IMR-90 (cell line): ENCODE data around the gene PDE6H. TPM values are rescaled to one million over a fixed set of nuclear protein-coding genes. Genes with fewer than 3 reads are reported as not detected.

Experiments
- ATAC-seq: fragments of 200-7000 bp; cut with Tn5 transposase; 2 replicates; pipeline ENCODE4 v1.9.1; 2020; ENCODE audit warnings: low read depth, mild to moderate bottlenecking, moderate library complexity
- BruUV-seq: library from RNA; stranded (reverse); fragments of 400-500 nt; replicated peaks from 2 replicates; lab custom pipeline; 2021; lab: Mats Ljungman, UMichigan
- CTCF ChIA-PET: fragments of 300-600 bp; formaldehyde crosslinking; extraction: SDS; loops from one replicate; lab custom pipeline; 2021; ENCODE audit warnings: antibody characterized with exemption; lab: Yijun Ruan, JAX
- POLR2A ChIA-PET: fragments of 300-600 bp; sonication (Branson Sonifier 250); formaldehyde crosslinking; loops from one replicate; lab custom pipeline; 2022; ENCODE audit warnings: antibody characterized with exemption; ENCODE audit not compliant: unreplicated experiment; lab: Charles Lee
- DNase-seq: peaks from one replicate; pipeline ENCODE4 v3.0.0; 2013
- H2AFZ ChIP-seq: replicated peaks from 2 replicates; pipeline ENCODE3; 2013; ENCODE audit warnings: low read length, mild to moderate bottlenecking; ENCODE audit not compliant: poor library complexity
- H2AK5ac ChIP-seq: 2 replicates; pipeline ENCODE4 v1.6.1; 2013; ENCODE audit warnings: low read depth, low read length, inconsistent platforms
- H2AK9ac ChIP-seq: replicated peaks from 2 replicates; pipeline ENCODE3; 2013; ENCODE audit warnings: mild to moderate bottlenecking, low read depth, low read length, moderate library complexity; ENCODE audit not compliant: poor library complexity
- H2BK120ac ChIP-seq: 2 replicates; pipeline ENCODE4 v1.6.1; 2013; ENCODE audit warnings: low read depth, low read length, inconsistent platforms
- H2BK15ac ChIP-seq: 3 replicates; pipeline ENCODE4 v1.6.1; 2013; ENCODE audit warnings: low read depth, low read length, inconsistent platforms
- H2BK20ac ChIP-seq: 2 replicates; pipeline ENCODE4 v1.6.1; 2013; ENCODE audit warnings: low read depth, mild to moderate bottlenecking, inconsistent platforms, low read length, moderate library complexity
- H2BK5ac ChIP-seq: 2 replicates; pipeline ENCODE4 v1.6.1; 2013; ENCODE audit warnings: mild to moderate bottlenecking, low read depth, low read length, inconsistent platforms; ENCODE audit not compliant: poor library complexity, severe bottlenecking
- H3K14ac ChIP-seq: replicated peaks from 2 replicates; pipeline ENCODE4 v1.6.1; 2013; ENCODE audit warnings: low read depth, low read length, inconsistent platforms
- H3K18ac ChIP-seq: 2 replicates; pipeline ENCODE4 v1.6.1; 2013; ENCODE audit warnings: low read depth, low read length, control low read depth
- H3K23ac ChIP-seq: 2 replicates; pipeline ENCODE4 v1.6.1; 2013; ENCODE audit warnings: low read depth, low read length, inconsistent platforms
- H3K27ac ChIP-seq: 2 replicates; pipeline ENCODE4 v1.5.1; 2013; ENCODE audit warnings: mild to moderate bottlenecking, control low read depth, low read length; ENCODE audit not compliant: insufficient read depth
- H3K27me3 ChIP-seq: 2 replicates; pipeline ENCODE4 v1.6.1; 2013; ENCODE audit warnings: low read length; ENCODE audit not compliant: control insufficient read depth, insufficient read depth
- H3K36me3 ChIP-seq: 2 replicates; pipeline ENCODE4 v1.6.1; 2013; ENCODE audit warnings: low read length, mixed read lengths; ENCODE audit not compliant: control insufficient read depth, insufficient read depth
- H3K4ac ChIP-seq: 2 replicates; pipeline ENCODE4 v1.6.1; 2013; ENCODE audit warnings: low read depth, low read length, inconsistent platforms
- H3K4me1 ChIP-seq: 2 replicates; pipeline ENCODE4 v1.6.1; 2013; ENCODE audit warnings: low read length, mixed read lengths; ENCODE audit not compliant: control insufficient read depth, insufficient read depth
- H3K4me2 ChIP-seq: 2 replicates; pipeline ENCODE4 v1.6.1; 2013; ENCODE audit warnings: low read depth, mild to moderate bottlenecking, control low read depth, low read length, moderate library complexity
- H3K4me3 ChIP-seq: 2 replicates; pipeline ENCODE4 v1.5.1; 2013; ENCODE audit warnings: low read depth, mild to moderate bottlenecking, control low read depth, low read length, moderate library complexity; ENCODE audit not compliant: insufficient read depth
- H3K56ac ChIP-seq: 2 replicates; pipeline ENCODE4 v1.6.1; 2013; ENCODE audit warnings: low read length, inconsistent platforms; ENCODE audit not compliant: insufficient read depth; ENCODE audit errors: extremely low read depth
- H3K79me1 ChIP-seq, 2 experiments: 2 replicates each; pipeline ENCODE4 v1.6.1; 2013; ENCODE audit warnings: low read length in 2 of 2, inconsistent platforms in 1 of 2, low read depth in 1 of 2
- H3K9ac ChIP-seq: 2 replicates; pipeline ENCODE4 v1.6.1; 2013; ENCODE audit warnings: low read depth, low read length, control low read depth
- H3K9me1 ChIP-seq: 2 replicates; pipeline ENCODE4 v1.6.1; 2013; ENCODE audit warnings: low read length, inconsistent platforms; ENCODE audit not compliant: insufficient read depth
- H3K9me3 ChIP-seq: 2 replicates; pipeline ENCODE4 v1.6.1; 2013; ENCODE audit warnings: low read length; ENCODE audit not compliant: control insufficient read depth, insufficient read depth
- H4K20me1 ChIP-seq: 2 replicates; pipeline ENCODE4 v1.6.1; 2013; ENCODE audit warnings: low read length, inconsistent platforms; ENCODE audit not compliant: insufficient read depth
- H4K5ac ChIP-seq: 2 replicates; pipeline ENCODE4 v1.6.1; 2013; ENCODE audit warnings: mild to moderate bottlenecking, low read depth, low read length, control low read depth
- H4K8ac ChIP-seq, 2 experiments: 2 replicates each; pipeline ENCODE4 v1.6.1; 2013; ENCODE audit warnings: low read depth in 2 of 2, low read length in 2 of 2, control low read depth in 1 of 2, inconsistent platforms in 1 of 2
- H4K91ac ChIP-seq: 2 replicates; pipeline ENCODE4 v1.6.1; 2013; ENCODE audit warnings: low read depth, low read length, inconsistent platforms; ENCODE audit not compliant: insufficient read depth
- BHLHE40 ChIP-seq: fragments of 150-350 bp; IDR thresholded peaks from 2 replicates; pipeline ENCODE4 v1.6.1; 2016; ENCODE audit warnings: mild to moderate bottlenecking, low read depth, low read length
- CEBPB ChIP-seq: IDR thresholded peaks from 2 replicates; pipeline ENCODE4 v1.6.1; 2012; ENCODE audit warnings: low read depth, low read length, improper control_type of control experiment
- CTCF ChIP-seq: conservative IDR thresholded peaks from 2 replicates; pipeline ENCODE4 v1.5.1; 2012; ENCODE audit warnings: mild to moderate bottlenecking, low read depth, low read length, improper control_type of control experiment
- FOS ChIP-seq: fragments of 150-350 bp; IDR thresholded peaks from 2 replicates; pipeline ENCODE4 v1.6.1; 2016; ENCODE audit warnings: low read depth, low read length
- MAZ ChIP-seq: IDR thresholded peaks from 2 replicates; pipeline ENCODE4 v1.6.1; 2012; ENCODE audit warnings: low read depth, mild to moderate bottlenecking, low read length, improper control_type of control experiment, moderate library complexity, borderline replicate concordance
- MXI1 ChIP-seq: IDR thresholded peaks from 2 replicates; pipeline ENCODE4 v1.6.1; 2012; ENCODE audit warnings: low read depth, mild to moderate bottlenecking, low read length, moderate library complexity, borderline replicate concordance
- POLR2A ChIP-seq: IDR thresholded peaks from 2 replicates; pipeline ENCODE4 v1.6.1; 2012; ENCODE audit warnings: mild to moderate bottlenecking, low read depth, low read length
- RAD21 ChIP-seq: IDR thresholded peaks from 2 replicates; pipeline ENCODE4 v1.6.1; 2012; ENCODE audit warnings: low read length, improper control_type of control experiment
- RFX5 ChIP-seq: IDR thresholded peaks from 2 replicates; pipeline ENCODE4 v1.8.0; 2012; ENCODE audit warnings: low read depth, mild to moderate bottlenecking, low read length, moderate library complexity
- WGBS, 2 experiments: methylation state at CpG; one replicate each; pipeline versions ENCODE4 v1.1.5 to v1.1.7; 2013; ENCODE audit warnings: missing lambda C conversion rate in 2 of 2; ENCODE audit not compliant: insufficient read length in 1 of 2; ENCODE audit errors: extremely low coverage in 2 of 2; 5-methylcytosine and 5-hydroxymethylcytosine counted together
- dilution Hi-C: fragments of 300-500 bp; cut with HindIII; formaldehyde crosslinking; loops from one replicate; pipeline ENCODE4 v1.14.3; 2018; ENCODE audit warnings: low sequenced_read_pairs; ENCODE audit not compliant: unreplicated experiment
- in situ Hi-C: fragments of 300-500 bp; cut with MboI; formaldehyde crosslinking; loops from 3 replicates; pipeline ENCODE4 v1.14.3; 2019; ENCODE audit warnings: low sequenced_read_pairs, inconsistent platforms, mixed read lengths
- intact Hi-C: fragments of 100-400 bp; cut with micrococcal nuclease; formaldehyde crosslinking; loops from 2 replicates; pipeline ENCODE4 v1.10.0; 2022
- polyA plus RNA-seq, 3 experiments: library from polyadenylated mRNA; depleted of rRNA; stranded (reverse); fragments of >200 nt; gene quantifications; 2 replicates each; pipeline ENCODE4 v1.2.3, GENCODE V29; 2012; ENCODE audit warnings: low replicate concordance in 1 of 3
- total RNA-seq: library from RNA; depleted of rRNA; stranded (reverse); fragments of >200 nt; gene quantifications from 2 replicates; pipeline ENCODE4 v1.2.3, GENCODE V29; 2012

Gene PDE6H
- total and polyA plus RNA-seq, 2 of the 4 experiments (the other 2 are of a cell fraction): not detected

- H2BK120ac ChIP-seq: 0 out of 2 replicates have a peak overlapping the region, but pooled peaks have one; percentile 26
- no peak overlapping the region for H2BK5ac ChIP-seq
- WGBS, 2 experiments: no CpG with 5 or more reads among the region's 4 CpGs
- in situ Hi-C loops (no loop called here), dilution Hi-C loops (no loop called here), intact Hi-C loops (no loop called here)
- H3K4me2 ChIP-seq: no peak overlapping the region
- H3K9ac ChIP-seq: no peak overlapping the region
- DNase-seq (no peak), ATAC-seq (no peak)
- no peak overlapping the region for H4K91ac ChIP-seq
- H3K4ac ChIP-seq: no peak overlapping the region; the same call in 1 of the 2 replicates
- POLR2A ChIA-PET: no interaction called here
- no peaks in the 10 kb centered on the region for H3K27me3 ChIP-seq
- 0 out of 3 replicates have a peak overlapping the region, but pooled peaks have one; percentile 5 for H2BK15ac ChIP-seq
- H2AFZ ChIP-seq: no peak overlapping the region
- peaks cover 0 to 3% of the 10 kb centered on the region in 2 experiments; a peak in 1 of 4 replicates for H3K79me1 ChIP-seq
- H2AK5ac ChIP-seq: no peak overlapping the region; the same call in 1 of the 2 replicates
- no peak overlapping the region for H3K18ac ChIP-seq
- no peak overlapping the region for H4K5ac ChIP-seq
- H4K20me1 ChIP-seq: no peaks in the 10 kb centered on the region
- no peak overlapping the region for H2AK9ac ChIP-seq
- H4K8ac ChIP-seq: no peak overlapping the region
- no peaks in the 10 kb centered on the region for H3K36me3 ChIP-seq
- no peak overlapping the region for H3K27ac ChIP-seq
- H3K56ac ChIP-seq: no peak overlapping the region
- TF ChIP-seq POLR2A: no peak
- TF ChIP-seq RFX5: no peak
- no peak for TF ChIP-seq MAZ
- no peak for TF ChIP-seq MXI1
- no peak for TF ChIP-seq CEBPB
- no peak for TF ChIP-seq BHLHE40
- TF ChIP-seq FOS: no peak
- TF ChIP-seq RAD21: no peak
- TF ChIP-seq CTCF: no peak
- CTCF ChIA-PET: no interaction called here
- BruUV-seq: no TSS peak
- no peak overlapping the region for H2BK20ac ChIP-seq
- H3K9me1 ChIP-seq: peaks cover 11% of the 10 kb centered on the region
- H3K14ac ChIP-seq: no peak overlapping the region
- H3K9me3 ChIP-seq: no peaks in the 10 kb centered on the region
- H3K23ac ChIP-seq: no peak overlapping the region
- peaks cover 17% of the 10 kb centered on the region for H3K4me1 ChIP-seq
- H3K4me3 ChIP-seq: no peak overlapping the region
These were observed 18.6 kb upstream of the PDE6H start for GRCh38 chr12:14954269-14954668.
